Breast epithelium (tissue), 3 donors: ENCODE results near the gene LRRC53.

Experiments used
- CTCF ChIP-seq, 3 donors: fragments of 450-650 bp; IDR thresholded peaks; one replicate each; pipeline ENCODE4 v1.5.1; 2016 to 2017; ENCODE audit warnings: antibody characterized with exemption in 3 of 3, mild to moderate bottlenecking in 3 of 3, moderate library complexity in 3 of 3
- POLR2AphosphoS5 ChIP-seq, 3 donors: sonication (generic); formaldehyde crosslinking; IDR thresholded peaks; one replicate each; pipeline ENCODE4 v1.6.1; 2017; ENCODE audit warnings: antibody characterized with exemption in 3 of 3

- no peak for TF ChIP-seq CTCF (IDR thresholded peaks at IDR 0.05)
- no peak for TF ChIP-seq POLR2AphosphoS5 (IDR thresholded peaks at IDR 0.05)
These were observed 26.4 kb downstream of the LRRC53 start for GRCh38 chr1:74486036-74486435.
